HEK293 (cell line): Measurements from ENCODE around the gene NUTM2B.
"Not testable (repeated sequence)": the region's sequence is repeated elsewhere in the genome, so short reads cannot be mapped to it uniquely, and the experiment has no call there.

Experiments
- CTCF ChIA-PET: fragments of 350-600 bp; formaldehyde crosslinking; extraction: SDS; loops from one replicate; lab custom pipeline; 2021; ENCODE audit warnings: antibody characterized with exemption; lab: Yijun Ruan, JAX
- POLR2A ChIA-PET: fragments of 300-600 bp; formaldehyde crosslinking; extraction: SDS; loops from one replicate; lab custom pipeline; 2020; ENCODE audit warnings: antibody characterized with exemption, inconsistent platforms; lab: Yijun Ruan, JAX
- H3K27ac ChIP-seq: fragments of 200-500 bp; sonication (Bioruptor generic); 2 replicates; pipeline ENCODE4 v1.5.1; 2014; ENCODE audit warnings: low read depth, low read length, control low read depth, inconsistent platforms; ENCODE audit errors: extremely low read depth
- H3K36me3 ChIP-seq, 2 experiments: fragments of 200-500 bp in 1 of 2; sonication (Bioruptor generic) in 1 of 2; 1 replicate in 1 of 2; 2 replicates in 1 of 2; pipeline ENCODE4 v1.5.1; 2014 to 2017; ENCODE audit warnings: inconsistent platforms in 2 of 2, low read length in 2 of 2; ENCODE audit not compliant: control insufficient read depth in 2 of 2, insufficient read depth in 1 of 2
- H3K4me1 ChIP-seq: fragments of 200-500 bp; sonication (Bioruptor generic); 2 replicates; pipeline ENCODE4 v1.5.1; 2014; ENCODE audit warnings: mild to moderate bottlenecking, low read length, inconsistent platforms; ENCODE audit not compliant: control insufficient read depth, insufficient read depth
- H3K4me3 ChIP-seq: 2 replicates; pipeline ENCODE4 v1.5.1; 2011; ENCODE audit warnings: low read depth, mild to moderate bottlenecking, control low read depth, low read length, moderate library complexity
- H3K9me3 ChIP-seq: fragments of 200-500 bp; sonication (Bioruptor generic); 2 replicates; pipeline ENCODE4 v1.5.1; 2014; ENCODE audit warnings: low read depth, low read length, inconsistent platforms; ENCODE audit not compliant: control insufficient read depth, insufficient read depth

The NUTM2B gene

GRCh38 chr10:79702927-79703326 lies at the start of gene NUTM2B:
Gene NUTM2B (plus strand): TSS chr10:79703227. CDS start chr10:79703610, 383 bp downstream.
- H3K27ac ChIP-seq, H3K9me3 ChIP-seq, H3K4me3 ChIP-seq, CTCF ChIA-PET, H3K4me1 ChIP-seq, H3K36me3 ChIP-seq, POLR2A ChIA-PET: not testable (repeated sequence)

- CTCF ChIA-PET, H3K4me3 ChIP-seq, H3K36me3 ChIP-seq, H3K4me1 ChIP-seq, H3K27ac ChIP-seq, H3K9me3 ChIP-seq, POLR2A ChIA-PET: not testable (repeated sequence)
Observed at GRCh38 chr10:79663287-79663686, 39.7 kb upstream of the NUTM2B start.

DNA sequence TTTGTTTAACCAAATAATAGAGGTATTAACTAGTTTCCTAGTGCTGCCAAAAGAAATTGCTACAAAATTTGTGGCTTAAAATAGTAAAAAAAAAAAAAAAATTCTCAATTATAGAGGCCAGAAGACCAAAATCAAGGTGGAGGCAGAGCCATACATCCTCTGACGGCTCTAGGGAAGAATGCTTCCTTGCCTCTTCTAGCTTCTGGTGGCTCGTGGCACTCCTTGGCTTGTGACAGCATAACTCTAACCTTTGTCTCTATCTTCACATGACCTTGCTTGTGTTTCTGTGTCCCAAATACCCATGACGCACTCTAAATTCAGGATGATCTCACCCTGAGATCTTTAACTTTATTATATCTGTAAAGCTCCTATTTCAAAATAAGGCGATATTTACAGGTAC lies 38.3 kb upstream of the NUTM2B start:
- H3K4me3 ChIP-seq, H3K9me3 ChIP-seq, H3K36me3 ChIP-seq, H3K27ac ChIP-seq, H3K4me1 ChIP-seq, POLR2A ChIA-PET: not testable (repeated sequence)
- CTCF ChIA-PET = interaction anchor here (0.7 kb wide), 1 partner anchor 1953 kb away, joined by 3 read pairs; no protein-coding TSS in a partner anchor

- H3K4me1 ChIP-seq, H3K36me3 ChIP-seq, H3K27ac ChIP-seq, POLR2A ChIA-PET, H3K4me3 ChIP-seq, H3K9me3 ChIP-seq, CTCF ChIA-PET: not testable (repeated sequence)
Observed at GRCh38 chr10:79669248-79669788, 33.7 kb upstream of the NUTM2B start.

GRCh38 chr10:79674878-79675277 lies 28.1 kb upstream of the NUTM2B start:
- CTCF ChIA-PET, POLR2A ChIA-PET, H3K27ac ChIP-seq, H3K4me1 ChIP-seq, H3K36me3 ChIP-seq, H3K4me3 ChIP-seq, H3K9me3 ChIP-seq: not testable (repeated sequence)

DNA sequence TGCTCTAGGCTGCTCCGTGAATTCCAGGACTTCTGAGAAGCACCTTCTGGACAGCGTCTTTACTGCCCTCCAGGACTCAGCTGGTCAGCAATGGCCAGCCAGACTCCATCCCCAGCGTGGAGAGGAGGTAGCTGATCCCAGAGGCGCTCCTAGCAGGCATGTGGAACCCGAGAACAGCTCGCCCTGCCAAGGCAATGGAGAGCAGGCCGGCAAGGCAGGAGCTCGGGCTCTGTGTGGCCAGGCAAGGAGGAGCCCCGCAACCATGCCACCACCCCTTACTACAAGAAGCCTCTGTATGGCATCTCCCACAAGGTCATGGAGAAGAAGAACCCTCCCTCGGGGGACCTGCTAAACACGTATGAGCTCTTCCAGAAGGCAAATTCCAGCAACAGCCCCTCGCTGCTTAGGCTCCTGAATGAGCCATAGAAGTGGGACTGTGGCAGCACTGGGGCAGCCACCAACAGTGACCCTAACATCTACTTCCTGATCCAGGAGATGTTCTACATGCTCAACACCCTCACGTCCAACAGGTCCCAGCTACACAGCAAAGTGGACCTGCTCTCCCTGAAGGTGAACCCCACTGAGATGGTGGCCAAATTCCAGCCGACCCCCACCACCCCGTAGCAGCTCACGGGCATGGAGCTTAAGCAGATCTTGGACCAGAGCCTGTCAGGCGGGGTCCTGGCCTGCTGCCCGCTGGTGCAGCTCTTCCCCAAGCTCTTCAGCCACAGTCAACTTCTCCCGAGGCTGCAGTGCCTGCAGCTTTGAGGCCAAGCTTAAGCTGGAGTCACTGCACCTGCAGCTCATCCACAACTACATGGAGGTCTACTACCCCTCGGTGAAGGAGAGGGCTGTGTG lies 19.8 kb upstream of the NUTM2B start:
- POLR2A ChIA-PET, CTCF ChIA-PET, H3K4me3 ChIP-seq, H3K4me1 ChIP-seq, H3K9me3 ChIP-seq, H3K27ac ChIP-seq: not testable (repeated sequence)
- H3K36me3 ChIP-seq = peaks cover 0 to 10% of the 10 kb centered on the region in 2 experiments; a peak in 1 of 3 replicates

DNA sequence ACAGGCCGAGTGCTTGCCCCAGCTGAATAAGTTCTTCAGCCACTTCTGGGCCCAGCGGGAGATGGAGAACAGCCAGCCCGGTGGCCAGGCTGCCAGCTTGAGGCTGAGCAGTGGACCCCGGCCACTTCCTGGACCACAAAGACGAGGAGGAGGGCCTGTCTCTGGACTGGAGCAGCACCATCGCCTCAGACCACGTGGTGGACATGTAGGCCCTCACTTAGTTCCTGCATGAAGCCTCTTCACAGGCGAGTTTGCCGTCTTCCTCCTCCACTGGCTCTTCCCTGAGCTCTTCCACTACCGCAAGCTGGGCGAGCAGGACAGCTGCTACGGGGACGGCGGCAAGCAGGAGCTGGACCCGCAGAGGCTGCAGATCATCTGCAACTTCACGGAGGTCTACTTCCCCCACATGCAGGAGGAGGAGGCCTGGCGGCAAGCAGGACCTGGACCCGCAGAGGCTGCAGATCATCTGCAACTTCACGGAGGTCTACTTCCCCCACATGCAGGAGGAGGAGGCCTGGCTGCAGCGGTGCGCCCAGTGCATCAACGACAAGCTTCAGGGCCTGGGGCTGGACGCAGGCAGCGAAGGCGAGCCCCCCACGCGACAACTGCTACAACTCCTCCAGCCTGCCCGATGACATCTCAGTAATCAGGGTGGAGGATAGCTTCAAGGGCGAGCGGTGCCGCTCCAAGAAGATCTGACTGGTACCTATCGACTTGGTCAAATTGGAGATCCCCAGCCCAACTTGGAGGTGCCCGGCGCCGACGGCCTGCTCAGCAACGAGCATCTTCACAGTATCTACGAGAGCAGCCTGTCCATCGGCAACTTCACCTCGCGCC lies 18.9 kb upstream of the NUTM2B start:
- H3K9me3 ChIP-seq, POLR2A ChIA-PET, H3K27ac ChIP-seq, H3K4me1 ChIP-seq, CTCF ChIA-PET, H3K4me3 ChIP-seq: not testable (repeated sequence)
- H3K36me3 ChIP-seq = peaks cover 0 to 10% of the 10 kb centered on the region in 2 experiments; a peak in 1 of 3 replicates

- CTCF ChIA-PET, H3K4me3 ChIP-seq, H3K4me1 ChIP-seq, H3K27ac ChIP-seq, H3K9me3 ChIP-seq: not testable (repeated sequence)
- POLR2A ChIA-PET = interaction anchor here (0.7 kb wide), 1 partner anchor 438 kb away, joined by 4 read pairs; no protein-coding TSS in a partner anchor
- H3K36me3 ChIP-seq = peaks cover 0 to 10% of the 10 kb centered on the region in 2 experiments; a peak in 1 of 3 replicates
Observed at GRCh38 chr10:79685044-79685685, 17.9 kb upstream of the NUTM2B start.

GRCh38 chr10:79686595-79686994 lies 16.4 kb upstream of the NUTM2B start:
- H3K4me3 ChIP-seq, POLR2A ChIA-PET, H3K4me1 ChIP-seq, CTCF ChIA-PET, H3K27ac ChIP-seq, H3K9me3 ChIP-seq: not testable (repeated sequence)
- H3K36me3 ChIP-seq = peaks cover 0 to 10% of the 10 kb centered on the region in 2 experiments; a peak in 1 of 3 replicates

- H3K9me3 ChIP-seq, H3K27ac ChIP-seq, POLR2A ChIA-PET, H3K4me3 ChIP-seq, CTCF ChIA-PET, H3K4me1 ChIP-seq: not testable (repeated sequence)
- H3K36me3 ChIP-seq = peaks cover 0 to 10% of the 10 kb centered on the region in 2 experiments; a peak in 1 of 3 replicates
Observed at GRCh38 chr10:79687406-79688150, 15.4 kb upstream of the NUTM2B start.
